ENCODE measurements around the gene TAF11L8. TPM values are rescaled to one million over a fixed set of nuclear protein-coding genes. Genes with fewer than 3 reads are reported as not detected.
"Not testable (repeated sequence)": the region's sequence is repeated elsewhere in the genome, so short reads cannot be mapped to it uniquely, and the experiment has no call there.

Gene TAF11L8
- total RNA-seq, 1 donor from 2014 or later: not detected

- not testable (repeated sequence) for H3K9ac ChIP-seq (ENCODE audit: low read depth in 1 of 3, low read length in 3 of 3); H3K36me3 ChIP-seq (ENCODE audit: control insufficient read depth in 3 of 3, insufficient read depth in 3 of 3, low read length in 3 of 3); H3K9me3 ChIP-seq (ENCODE audit: control insufficient read depth in 3 of 3, low read length in 3 of 3); H3K27me3 ChIP-seq (ENCODE audit: control insufficient read depth in 3 of 3, insufficient read depth in 3 of 3, low read length in 3 of 3); H3K27ac ChIP-seq (ENCODE audit: low read depth, low read length); H3K4me3 ChIP-seq (ENCODE audit: low read length in 3 of 3); H3K4me1 ChIP-seq (ENCODE audit: control insufficient read depth in 3 of 3, insufficient read depth in 3 of 3, low read length in 3 of 3)
Observed at GRCh38 chr5:17603880-17604279, 13.1 kb upstream of the TAF11L8 start, which contains the start of gene TAF11L11. Gene TAF11L11, plus strand, starts transcription at chr5:17604183.

GRCh38 chr5:17597728-17598127, 7.0 kb upstream of the TAF11L8 start, which contains the start of gene TAF11L10:
Gene TAF11L10, minus strand, starts transcription at chr5:17597828.
- H3K9me3 ChIP-seq (ENCODE audit: control insufficient read depth in 3 of 3, low read length in 3 of 3); H3K36me3 ChIP-seq (ENCODE audit: control insufficient read depth in 3 of 3, insufficient read depth in 3 of 3, low read length in 3 of 3); H3K27me3 ChIP-seq (ENCODE audit: control insufficient read depth in 3 of 3, insufficient read depth in 3 of 3, low read length in 3 of 3); H3K27ac ChIP-seq (ENCODE audit: low read depth, low read length); H3K4me3 ChIP-seq (ENCODE audit: low read length in 3 of 3); H3K9ac ChIP-seq (ENCODE audit: low read depth in 1 of 3, low read length in 3 of 3); H3K4me1 ChIP-seq (ENCODE audit: control insufficient read depth in 3 of 3, insufficient read depth in 3 of 3, low read length in 3 of 3): not testable (repeated sequence)

- not testable (repeated sequence) for H3K27ac ChIP-seq (ENCODE audit: low read depth, low read length); H3K4me3 ChIP-seq (ENCODE audit: low read length in 3 of 3); H3K36me3 ChIP-seq (ENCODE audit: control insufficient read depth in 3 of 3, insufficient read depth in 3 of 3, low read length in 3 of 3); H3K9me3 ChIP-seq (ENCODE audit: control insufficient read depth in 3 of 3, low read length in 3 of 3); H3K4me1 ChIP-seq (ENCODE audit: control insufficient read depth in 3 of 3, insufficient read depth in 3 of 3, low read length in 3 of 3); H3K27me3 ChIP-seq (ENCODE audit: control insufficient read depth in 3 of 3, insufficient read depth in 3 of 3, low read length in 3 of 3); H3K9ac ChIP-seq (ENCODE audit: low read depth in 1 of 3, low read length in 3 of 3)
Observed at GRCh38 chr5:17594255-17594654, 3.5 kb upstream of the TAF11L8 start, which contains the start of gene TAF11L9. Gene TAF11L9, minus strand, starts transcription at chr5:17594394.

GRCh38 chr5:17585658-17586057, 5.1 kb downstream of the TAF11L8 start, which contains the start of gene TAF11L7:
Gene TAF11L7, minus strand, starts transcription at chr5:17585758.
- not testable (repeated sequence) for H3K9ac ChIP-seq (ENCODE audit: low read depth in 1 of 3, low read length in 3 of 3); H3K9me3 ChIP-seq (ENCODE audit: control insufficient read depth in 3 of 3, low read length in 3 of 3); H3K36me3 ChIP-seq (ENCODE audit: control insufficient read depth in 3 of 3, insufficient read depth in 3 of 3, low read length in 3 of 3); H3K27me3 ChIP-seq (ENCODE audit: control insufficient read depth in 3 of 3, insufficient read depth in 3 of 3, low read length in 3 of 3); H3K4me3 ChIP-seq (ENCODE audit: low read length in 3 of 3); H3K27ac ChIP-seq (ENCODE audit: low read depth, low read length); H3K4me1 ChIP-seq (ENCODE audit: control insufficient read depth in 3 of 3, insufficient read depth in 3 of 3, low read length in 3 of 3)

Small RNA genes lying within 50 kb of the gene (small RNA-seq; reads per million reads assigned to genes)
- not detected for gene AC233724.3
- gene AC233724.6: not detected
- gene AC233724.7: not detected

Other genes with a start within 250 kb of the TAF11L8 start
- not detected for gene TAF11L2, start 92.7 kb downstream of the TAF11L8 start, total RNA-seq
- gene TAF11L3, start 72.6 kb downstream of the TAF11L8 start, total RNA-seq: not detected
- gene TAF11L4, start 69.2 kb downstream of the TAF11L8 start, total RNA-seq: not detected
- not detected for gene TAF11L5, start 65.7 kb downstream of the TAF11L8 start, total RNA-seq
- not detected for gene TAF11L6, start 62.3 kb downstream of the TAF11L8 start, total RNA-seq
- not detected for gene TAF11L7, start 5.2 kb downstream of the TAF11L8 start, total RNA-seq
- not detected for gene TAF11L9, start 3.4 kb upstream of the TAF11L8 start, total RNA-seq
- gene TAF11L10, start 6.9 kb upstream of the TAF11L8 start, total RNA-seq: not detected
- not detected for gene TAF11L11, start 13.2 kb upstream of the TAF11L8 start, total RNA-seq
- gene TAF11L12, start 19.4 kb upstream of the TAF11L8 start, total RNA-seq: not detected
- not detected for gene TAF11L13, start 41.1 kb upstream of the TAF11L8 start, total RNA-seq
- gene TAF11L14, start 43.5 kb upstream of the TAF11L8 start, total RNA-seq: not detected

All from skeletal muscle tissue (tissue), 5 donors.